NCI-H510A (cell line): ENCODE data around the gene UTS2B.

Experiments
- DNase-seq: peaks from one replicate; lab custom pipeline; 2025; lab: John Stamatoyannopoulos, UW

The UTS2B gene

DNA sequence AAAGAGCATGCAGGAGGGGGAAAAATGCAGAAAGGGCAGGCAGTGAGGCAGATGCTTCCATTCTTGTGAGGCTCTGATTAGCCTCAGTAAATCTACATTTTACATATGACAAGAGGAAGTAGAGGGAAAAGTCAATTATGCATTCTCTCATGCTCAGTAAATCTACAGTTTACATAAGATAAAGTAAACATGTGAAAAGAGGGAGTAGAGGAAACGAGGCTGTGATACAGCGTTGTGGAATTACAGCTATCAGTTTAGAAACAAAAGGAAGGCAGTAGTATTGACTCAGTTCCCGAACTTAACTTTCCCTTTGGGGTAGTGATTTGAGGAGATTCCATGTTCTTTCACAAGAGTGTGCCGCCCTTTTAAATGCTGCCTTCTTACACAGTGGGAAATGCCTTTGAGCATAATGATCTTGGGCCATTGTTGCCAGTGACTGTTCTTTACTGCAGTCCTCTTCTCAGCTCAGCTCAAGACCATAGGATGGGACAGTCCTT is 92.0 kb downstream of the UTS2B start:
- no peak for DNase-seq

DNA sequence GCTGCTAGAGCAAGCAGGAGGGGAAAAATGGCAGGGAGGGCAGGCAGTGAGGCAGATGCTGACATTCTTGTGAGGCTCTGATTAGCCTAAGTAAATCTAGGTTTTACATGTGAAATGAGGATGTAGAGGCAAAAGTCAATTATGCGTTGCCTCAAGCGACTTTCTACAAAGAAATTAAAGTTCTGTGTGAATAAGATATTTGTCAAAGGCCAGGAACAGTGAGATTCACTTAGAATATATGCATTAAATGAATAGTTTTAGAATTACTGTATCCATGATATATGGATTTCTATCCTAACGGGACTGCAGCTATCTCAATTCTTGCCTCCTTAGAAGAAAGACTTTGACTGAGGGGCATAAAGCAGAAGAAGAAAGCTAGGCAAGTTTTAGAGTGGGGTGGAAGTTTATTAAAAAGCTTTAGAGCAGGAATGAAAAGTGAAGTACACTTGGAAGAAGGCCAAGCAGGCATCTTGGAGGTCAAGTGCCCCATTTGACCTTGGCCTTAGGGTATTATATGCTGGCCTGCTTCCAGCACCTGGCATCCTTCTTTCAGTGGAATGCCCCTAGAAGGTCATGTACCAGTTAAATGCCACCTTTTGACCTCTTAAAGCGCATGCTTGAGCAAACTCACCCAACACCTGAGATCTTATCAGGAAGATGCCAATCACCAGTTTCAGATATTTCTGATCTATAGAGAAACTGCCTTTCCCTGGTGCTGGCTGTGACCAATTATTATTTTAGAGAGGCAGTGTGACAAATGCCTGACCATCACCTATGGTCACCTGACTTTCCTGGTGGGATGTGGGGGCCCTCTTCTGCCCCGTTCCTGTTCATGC is 93.1 kb downstream of the UTS2B start:
- DNase-seq: no peak

DNA sequence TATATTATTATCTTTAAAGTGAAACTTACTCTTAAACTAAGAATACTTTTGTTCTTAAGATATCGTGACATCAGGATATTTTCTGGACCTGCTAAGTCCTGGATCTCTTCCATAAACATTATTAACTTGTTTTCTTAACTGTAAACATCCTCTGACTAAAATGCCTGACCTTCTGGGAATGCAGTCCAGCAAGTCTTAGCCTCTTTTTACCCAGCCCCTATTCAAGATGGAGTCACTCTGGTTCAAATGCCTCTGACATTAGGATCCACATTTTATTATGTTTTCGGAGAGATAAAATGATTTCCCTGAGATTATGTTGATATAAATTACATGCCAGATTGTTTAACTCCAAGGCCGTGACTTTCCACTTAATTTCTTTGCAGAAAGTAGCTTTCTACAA is 93.7 kb downstream of the UTS2B start:
- DNase-seq: no peak

DNA sequence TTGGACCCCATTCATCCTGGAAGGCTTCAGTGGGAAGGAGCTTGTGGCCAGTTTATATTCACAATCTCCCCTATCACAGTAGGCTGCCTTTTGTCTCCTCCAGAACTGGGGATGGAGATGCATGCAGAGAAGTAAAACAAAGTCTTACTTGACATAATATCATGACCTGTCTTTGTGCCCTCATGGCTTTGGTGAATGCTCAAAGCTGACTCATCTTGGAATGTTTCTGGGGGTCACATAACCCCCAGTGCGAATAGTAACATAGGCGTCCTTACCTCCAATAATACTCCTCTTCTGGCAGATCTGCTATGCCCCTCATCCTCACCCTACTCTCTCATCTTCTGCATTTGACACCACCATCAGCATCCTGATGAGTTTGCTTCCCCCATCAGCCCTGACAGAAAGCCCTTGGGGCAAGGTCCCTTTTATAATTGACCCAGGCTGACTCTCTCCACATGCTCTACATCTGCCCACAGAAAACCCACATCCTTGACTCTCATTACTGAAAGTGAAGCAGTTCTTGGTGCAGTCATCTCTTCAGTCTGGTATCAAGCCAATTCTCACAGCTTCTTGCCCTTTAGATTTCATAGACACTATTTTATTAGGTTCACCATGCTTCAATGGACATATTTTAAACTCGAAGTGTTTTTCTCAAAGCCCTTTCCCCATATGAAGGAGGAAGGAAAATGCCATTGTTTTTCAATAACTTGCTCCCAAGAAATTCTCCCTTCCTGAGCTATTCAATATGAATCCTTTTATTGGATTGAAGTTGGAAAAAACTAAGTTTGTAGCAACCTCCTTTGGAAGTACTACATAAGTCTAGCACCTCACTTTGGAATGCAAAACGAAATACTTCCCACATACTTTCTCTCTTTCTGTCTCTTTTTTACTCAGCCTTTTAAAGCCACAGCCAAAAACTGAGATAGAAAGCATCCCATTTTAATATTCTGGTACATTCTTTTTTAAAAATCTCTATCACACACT is 94.7 kb downstream of the UTS2B start:
- DNase-seq: no peak

DNA sequence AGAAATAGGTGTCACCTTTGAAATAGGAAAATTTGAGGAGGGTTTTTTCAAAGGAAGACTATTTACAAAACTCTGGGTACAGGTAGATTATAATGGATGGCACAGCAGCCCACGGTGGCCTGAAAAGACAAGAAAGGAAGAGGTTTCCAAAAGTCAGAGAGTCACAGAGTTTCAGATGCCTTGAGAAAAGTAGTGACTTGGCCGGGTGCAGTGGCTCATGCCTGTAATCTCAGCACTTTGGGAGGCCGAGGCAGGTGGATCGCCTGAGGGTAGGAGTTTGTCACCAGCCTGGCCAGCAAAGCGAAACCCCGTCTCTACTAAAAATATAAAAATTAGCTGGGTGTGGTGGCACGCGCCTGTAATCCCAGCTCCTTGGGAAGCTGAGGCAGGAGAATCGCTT is 96.1 kb downstream of the UTS2B start:
- no peak for DNase-seq

DNA sequence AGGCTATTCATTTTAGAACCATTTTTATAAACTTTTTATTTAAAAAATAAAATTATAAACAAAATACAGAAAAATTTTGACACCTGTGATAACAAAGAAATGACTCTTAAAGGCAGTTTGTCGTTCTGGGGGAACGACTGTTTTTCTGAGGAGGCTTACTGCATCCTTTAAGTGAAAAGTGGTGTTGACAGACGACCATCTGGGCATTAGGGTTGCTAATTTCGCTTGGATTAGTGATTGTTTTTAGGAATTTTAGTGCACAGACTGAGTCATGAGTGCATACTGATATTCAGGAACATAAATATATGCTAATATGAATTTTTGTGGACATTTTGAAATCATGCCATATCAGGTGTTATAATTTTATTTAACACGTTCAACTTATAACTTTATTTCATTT is 102.8 kb downstream of the UTS2B start:
- no peak for DNase-seq

DNA sequence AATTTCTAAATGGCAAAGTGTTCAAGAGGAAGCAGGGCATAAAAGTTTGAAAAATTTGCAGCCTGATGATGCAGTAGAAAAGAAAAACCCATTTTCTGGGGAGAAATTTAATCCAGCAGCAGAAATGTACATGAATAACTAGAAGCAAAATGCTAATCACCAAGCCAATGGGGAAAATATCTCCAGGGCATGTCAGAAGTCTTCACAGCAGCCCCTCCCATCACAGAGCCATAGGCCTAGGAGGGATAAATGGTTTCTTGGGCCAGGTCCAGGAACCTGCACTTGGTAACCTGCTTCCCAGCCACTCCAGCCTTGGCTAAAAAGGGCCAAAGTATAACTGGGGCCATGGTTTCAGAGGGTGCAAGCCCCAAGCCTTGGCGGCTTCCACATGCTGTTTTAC is 108.7 kb downstream of the UTS2B start:
- no peak for DNase-seq

DNA sequence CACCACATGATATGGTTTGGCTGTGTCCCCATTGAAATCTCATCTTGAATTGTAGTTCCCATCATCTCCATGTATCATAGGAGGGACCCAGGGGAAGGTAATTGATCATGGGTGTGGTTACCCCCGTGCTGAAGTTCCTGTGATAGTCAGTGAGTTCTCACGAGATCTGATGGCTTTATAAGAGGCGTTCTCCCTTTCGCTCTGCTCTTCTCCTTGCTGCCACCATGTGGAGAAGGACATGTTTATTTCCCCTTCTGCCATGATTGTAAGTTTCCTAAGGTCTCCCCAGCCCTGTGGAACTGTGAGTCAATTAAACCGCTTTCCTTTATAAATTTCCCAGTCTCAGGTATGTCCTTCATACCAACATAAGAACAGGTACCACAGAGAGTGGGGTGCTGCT is 109.4 kb downstream of the UTS2B start:
- no peak for DNase-seq

DNA sequence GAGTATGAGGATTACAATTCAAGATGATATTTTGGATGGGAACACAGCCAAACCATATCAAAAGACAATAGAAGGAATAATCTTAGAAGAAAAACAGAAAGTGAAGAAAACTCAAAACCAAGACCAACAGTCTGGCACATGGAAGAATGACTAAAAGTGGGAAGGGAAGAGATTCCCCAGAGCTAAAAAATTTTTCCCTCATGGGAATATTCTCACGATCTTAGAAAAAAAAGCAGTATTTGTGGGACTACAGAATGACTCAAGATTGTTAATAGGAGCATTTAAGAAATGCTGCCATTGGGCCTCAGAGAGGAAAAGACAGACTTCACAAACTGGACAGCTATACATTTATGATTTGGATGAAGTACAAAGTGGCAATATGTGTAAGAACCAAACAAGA is 113.0 kb downstream of the UTS2B start:
- DNase-seq: no peak
